Stimulated activated CD8-positive, alpha-beta memory T cell treated with anti-CD3 and anti-CD28 coated beads, Interleukin-4, amount 100 ng/mL, for 24 hours (primary cell): ENCODE measurements around the gene IGFLR1.
A peak's percentile ranks its signal among the peaks of the same experiment; 100 is the strongest.
"Not testable (repeated sequence)": the region's sequence is repeated elsewhere in the genome, so short reads cannot be mapped to it uniquely, and the experiment has no call there.

Experiments
- DNase-seq: peaks from one replicate; pipeline ENCODE4 v3.0.0-alpha.2; 2020; ENCODE audit warnings: low read depth

The IGFLR1 gene

GRCh38 chr19:35704218-35704617, 38.0 kb downstream of the IGFLR1 start, which contains the start of gene ZBTB32:
ZBTB32 (plus strand) TSS chr19:35704558; CDS start chr19:35714627, 10,069 bp downstream.
- DNase-seq: no peak

- no peak for DNase-seq
These were observed 38.9 kb downstream of the IGFLR1 start for GRCh38 chr19:35703343-35703742.

GRCh38 chr19:35702223-35703012, 39.8 kb downstream of the IGFLR1 start:
- DNase-seq: peak; percentile 88

GRCh38 chr19:35696835-35697234, 45.4 kb downstream of the IGFLR1 start:
- no peak for DNase-seq

- DNase-seq: no peak
These were observed 46.3 kb downstream of the IGFLR1 start for GRCh38 chr19:35695895-35696422.

GRCh38 chr19:35693835-35694599, 48.2 kb downstream of the IGFLR1 start:
- DNase-seq: peak; percentile 78

GRCh38 chr19:35693422-35693821, 48.8 kb downstream of the IGFLR1 start:
- no peak for DNase-seq

- no peak for DNase-seq
These were observed 50.2 kb downstream of the IGFLR1 start for GRCh38 chr19:35692010-35692409.

- DNase-seq: not testable (repeated sequence)
These were observed 51.1 kb downstream of the IGFLR1 start for GRCh38 chr19:35691106-35691505.

- no peak for DNase-seq
These were observed 52.4 kb downstream of the IGFLR1 start for GRCh38 chr19:35689836-35690235.
